Psoas muscle (tissue), 8 donors: ENCODE data around the gene EBI3. TPM values are rescaled to one million over a fixed set of nuclear protein-coding genes. Genes with fewer than 3 reads are reported as not detected.

ENCODE experiments used
- ATAC-seq, 4 donors: fragments of 200-7000 bp; cut with Tn5 transposase; one replicate each; pipeline ENCODE4 v1.9.1; 2020; ENCODE audit warnings: moderate library complexity in 3 of 4, mild to moderate bottlenecking in 2 of 4
- DNase-seq, 2 donors: peaks; one replicate each; pipeline ENCODE4 v3.0.0-alpha.2; 2020
- H3K27ac ChIP-seq: fragments of 200-600 bp; one replicate; pipeline ENCODE4 v1.8.0; 2022
- H3K27me3 ChIP-seq, 3 donors: fragments of 200-600 bp in 1 of 3; one replicate each; pipeline versions ENCODE4 v1.6.1 to v1.8.0; 2013 to 2022; ENCODE audit warnings: low read length in 2 of 3, mild to moderate bottlenecking in 2 of 3, moderate library complexity in 1 of 3; ENCODE audit not compliant: insufficient read depth in 3 of 3
- H3K36me3 ChIP-seq, 2 donors: fragments of 200-600 bp in 1 of 2; one replicate each; pipeline versions ENCODE4 v1.6.1 to v1.8.0; 2013 to 2022; ENCODE audit warnings: low read depth in 1 of 2, mild to moderate bottlenecking in 1 of 2, moderate library complexity in 1 of 2; ENCODE audit not compliant: insufficient read depth in 1 of 2
- H3K4me1 ChIP-seq: fragments of 200-600 bp; one replicate; pipeline ENCODE4 v1.8.0; 2022
- H3K4me3 ChIP-seq: fragments of 200-600 bp; one replicate; pipeline ENCODE4 v1.8.0; 2022; ENCODE audit warnings: mild to moderate bottlenecking
- H3K9me3 ChIP-seq: fragments of 200-600 bp; one replicate; pipeline ENCODE4 v1.8.0; 2022
- WGBS, 3 donors: extraction: QIAGEN DNeasy Blood & Tissue Kit; methylation state at CpG; one replicate each; pipeline versions ENCODE4 v1.1.6 to v1.1.7; 2013; 5-methylcytosine and 5-hydroxymethylcytosine counted together
- intact Hi-C, 2 donors: fragments of 100-400 bp; cut with DNase I; formaldehyde crosslinking; loops; one replicate each; pipeline versions ENCODE4 v1.11.0 to v1.14.2; 2022
- polyA plus RNA-seq, 3 donors: library from polyadenylated mRNA; stranded (reverse); fragments of 200-250 nt; gene quantifications; one replicate each; pipeline ENCODE4 v1.2.3, GENCODE V29; 2013
- total RNA-seq, 4 donors: library from RNA; stranded (reverse); fragmentation: NEBNext Ultra II Directional in 2 of 4; extraction: Animal tissue kit (Norgen Biotek cat#: 25700) in 2 of 4; gene quantifications; one replicate each; pipeline versions ENCODE4 v1.2.1 to v1.2.4, GENCODE V29; 2021 to 2023
- TF ChIP-seq, protein P1 (sequence below): fragments of 200-600 bp; IDR thresholded peaks from one replicate; pipeline ENCODE4 v1.8.0; 2022; ENCODE audit warnings: antibody characterized with exemption
- donor health status: healthy with polysubstance abuse.
- donor health status: DM: no; HTN: no; CAD: no; lungs with moderate emphysema.
- donor health status: Bipolar disorder and iron deficiency.
- donor health status: healthy.
- donor health status: DM: yes; HTN: yes; CAD: no.
- donor health status: DM: no; HTN: no; CAD: no.
- donor health status: DM: no; HTN: no; CAD: no.
- donor health status: DM: yes; HTN: yes; CAD: no.

EBI3 gene
- total and polyA plus RNA-seq, 7 donors: 0.19 to 0.77 (median 0.54) TPM

DNA sequence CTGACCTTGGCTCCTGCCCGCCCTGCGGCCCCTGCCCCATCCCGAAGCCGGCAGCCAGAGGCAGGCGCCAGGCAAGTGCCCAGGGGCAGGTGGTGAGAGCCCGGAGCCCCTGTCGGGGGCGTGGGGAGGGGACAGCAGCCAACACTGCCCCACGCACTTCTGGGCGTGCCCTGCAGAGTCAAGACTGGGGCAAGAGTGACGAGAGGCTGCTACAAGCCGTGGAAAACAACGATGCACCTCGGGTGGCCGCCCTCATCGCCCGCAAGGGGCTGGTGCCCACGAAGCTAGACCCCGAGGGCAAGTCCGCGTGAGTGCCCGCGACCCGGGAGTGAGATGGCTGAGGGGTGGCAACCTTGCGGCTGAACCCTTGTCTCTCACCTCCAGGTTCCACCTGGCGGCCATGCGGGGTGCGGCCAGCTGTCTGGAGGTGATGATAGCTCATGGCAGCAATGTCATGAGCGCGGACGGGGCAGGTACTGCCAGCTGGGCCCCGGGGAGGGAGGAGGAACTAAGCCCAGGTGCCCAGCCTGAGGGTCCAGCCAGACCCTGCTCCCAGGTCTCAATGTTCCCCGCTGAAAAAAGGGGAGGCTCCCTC lies 29.5 kb upstream of the EBI3 start:
- 64 to 71% (median 68%) methylated on average over 33 of the region's 33 CpGs for WGBS, 3 donors
- Histone ChIP-seq H3K36me3 (no peaks in the 10 kb centered on the region), H3K27ac (no peak overlapping the region), H3K27me3 (peaks cover 0 to 56% (median 20%) of the 10 kb centered on the region in 3 donors), H3K9me3 (no peaks in the 10 kb centered on the region), H3K4me3 (no peak overlapping the region), H3K4me1 (peaks cover 1% of the 10 kb centered on the region)
- intact Hi-C loops: loop anchor here in 1 of 2 donors (10.0 kb wide), 1 partner anchor 215 kb away; the partner anchor contains the start of gene EEF2
- DNase-seq (no peak), ATAC-seq (no peak)
- TF ChIP-seq, protein P1, sequence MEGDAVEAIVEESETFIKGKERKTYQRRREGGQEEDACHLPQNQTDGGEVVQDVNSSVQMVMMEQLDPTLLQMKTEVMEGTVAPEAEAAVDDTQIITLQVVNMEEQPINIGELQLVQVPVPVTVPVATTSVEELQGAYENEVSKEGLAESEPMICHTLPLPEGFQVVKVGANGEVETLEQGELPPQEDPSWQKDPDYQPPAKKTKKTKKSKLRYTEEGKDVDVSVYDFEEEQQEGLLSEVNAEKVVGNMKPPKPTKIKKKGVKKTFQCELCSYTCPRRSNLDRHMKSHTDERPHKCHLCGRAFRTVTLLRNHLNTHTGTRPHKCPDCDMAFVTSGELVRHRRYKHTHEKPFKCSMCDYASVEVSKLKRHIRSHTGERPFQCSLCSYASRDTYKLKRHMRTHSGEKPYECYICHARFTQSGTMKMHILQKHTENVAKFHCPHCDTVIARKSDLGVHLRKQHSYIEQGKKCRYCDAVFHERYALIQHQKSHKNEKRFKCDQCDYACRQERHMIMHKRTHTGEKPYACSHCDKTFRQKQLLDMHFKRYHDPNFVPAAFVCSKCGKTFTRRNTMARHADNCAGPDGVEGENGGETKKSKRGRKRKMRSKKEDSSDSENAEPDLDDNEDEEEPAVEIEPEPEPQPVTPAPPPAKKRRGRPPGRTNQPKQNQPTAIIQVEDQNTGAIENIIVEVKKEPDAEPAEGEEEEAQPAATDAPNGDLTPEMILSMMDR: no peak

DNA sequence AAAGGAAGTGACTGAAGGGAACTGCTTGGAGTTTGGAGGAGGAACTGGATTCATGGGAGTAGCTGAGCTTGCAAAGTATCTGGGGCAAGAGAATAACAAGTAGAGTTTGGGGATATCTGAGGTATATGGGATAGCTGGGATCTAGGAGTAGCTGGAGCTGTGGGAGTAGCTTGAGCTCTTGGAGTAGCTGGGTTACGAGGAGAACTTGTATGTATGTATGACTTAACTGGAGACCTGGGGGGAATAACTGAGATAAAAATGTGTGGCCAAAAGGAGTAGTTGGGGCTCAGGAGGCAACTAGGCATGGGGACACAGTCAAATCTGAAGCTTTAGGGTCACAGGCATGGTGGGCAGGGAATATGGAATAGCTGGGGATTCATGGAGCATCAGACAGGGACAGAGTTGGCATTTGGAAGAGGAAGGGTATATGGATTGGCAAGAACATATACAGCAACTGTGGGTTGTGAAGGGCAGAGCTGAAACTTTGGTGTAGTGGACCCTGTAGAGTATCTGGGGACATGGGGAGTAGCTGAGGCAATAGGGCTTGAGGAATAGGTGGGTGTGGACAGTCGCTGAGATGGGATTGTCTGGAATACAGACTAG lies 28.3 kb upstream of the EBI3 start:
- Histone ChIP-seq H3K4me1 (peaks cover 3% of the 10 kb centered on the region), H3K27me3 (peaks cover 0 to 46% (median 18%) of the 10 kb centered on the region in 3 donors), H3K4me3 (no peak overlapping the region), H3K27ac (no peak overlapping the region), H3K9me3 (no peaks in the 10 kb centered on the region), H3K36me3 (no peaks in the 10 kb centered on the region)
- TF ChIP-seq, protein P1: no peak
- ATAC-seq (no peak), DNase-seq (no peak)
- intact Hi-C loops: loop anchor here in 1 of 2 donors (10.0 kb wide), 1 partner anchor 216 kb away; the partner anchor contains the start of gene EEF2
- 47 to 85% (median 77%) methylated on average over 2 of the region's 2 CpGs for WGBS, 3 donors

DNA sequence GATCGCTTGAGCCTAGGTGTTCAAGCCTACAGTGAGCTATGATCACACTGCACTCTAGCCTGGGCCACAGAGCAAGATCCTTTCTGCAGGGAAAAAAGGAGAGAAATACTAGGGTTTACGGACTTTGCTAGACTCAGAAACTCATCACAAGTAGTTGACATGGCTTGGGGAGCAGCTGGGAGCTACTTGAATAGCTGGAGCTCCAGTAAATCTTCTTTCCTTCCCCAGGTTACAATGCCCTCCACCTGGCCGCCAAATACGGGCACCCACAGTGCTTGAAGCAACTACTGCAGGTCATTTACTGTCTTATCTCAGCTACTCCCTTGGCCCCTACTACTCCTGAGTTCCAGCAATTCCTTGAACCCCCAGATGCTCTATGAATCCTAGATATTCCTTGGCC lies 27.5 kb upstream of the EBI3 start:
- no peaks in the 10 kb centered on the region for H3K36me3 ChIP-seq
- TF ChIP-seq, protein P1: no peak
- DNase-seq: no peak
- no peak for ATAC-seq
- H3K9me3 ChIP-seq: no peaks in the 10 kb centered on the region
- H3K27ac ChIP-seq: no peak overlapping the region
- intact Hi-C loops: loop anchor here in 1 of 2 donors (10.0 kb wide), 1 partner anchor 217 kb away; the partner anchor contains the start of gene EEF2
- peaks cover 0 to 39% (median 13%) of the 10 kb centered on the region in 3 donors for H3K27me3 ChIP-seq
- H3K4me1 ChIP-seq: peaks cover 3% of the 10 kb centered on the region
- H3K4me3 ChIP-seq: no peak overlapping the region
- WGBS, 3 donors: 77 to 81% (median 80%) methylated on average over 4 of the region's 4 CpGs

DNA sequence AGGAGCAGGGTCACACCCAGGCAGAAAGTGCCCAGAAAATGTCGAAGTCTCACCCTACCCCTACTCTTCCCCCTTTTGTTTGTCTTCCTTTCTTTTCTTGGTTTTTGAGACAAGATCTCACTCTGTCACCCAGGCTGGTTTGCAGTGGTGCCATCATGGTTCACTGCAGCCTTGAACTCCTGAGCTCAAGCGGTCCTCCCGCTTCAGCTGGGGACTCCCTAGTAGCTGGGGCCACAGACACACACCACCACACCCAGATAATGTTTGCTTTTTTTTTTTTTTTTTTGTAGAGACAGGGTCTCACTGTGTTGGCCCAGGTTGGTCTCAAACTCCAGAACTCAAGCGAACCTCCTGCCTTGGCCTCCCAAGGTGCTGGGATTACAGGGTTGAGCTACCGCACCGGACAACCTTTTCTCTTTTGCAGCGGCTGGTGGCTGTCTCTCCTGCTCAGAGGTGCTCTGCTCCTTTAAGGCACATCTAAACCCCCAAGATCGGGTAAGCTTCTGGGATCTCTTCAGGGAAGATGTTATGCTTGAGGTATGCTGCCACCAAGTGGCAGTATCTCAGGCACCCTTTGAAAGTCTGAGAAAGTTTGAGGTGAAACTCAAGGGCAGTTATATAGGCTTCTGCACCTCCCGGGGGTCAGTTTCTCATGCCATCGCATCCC lies 22.4 kb upstream of the EBI3 start:
- TF ChIP-seq, protein P1: no peak
- intact Hi-C loops: loop anchor here (5.0 to 10.0 kb wide), 2 partner anchors 65 to 222 kb away; partner anchors contain the start of gene EEF2 (in 1 of the 2)
- H3K4me1 ChIP-seq: peaks cover 3% of the 10 kb centered on the region

More for the DNA sequence above, 22.4 kb upstream of the EBI3 start:
- no peak for ATAC-seq
- no peak for DNase-seq
- Histone ChIP-seq H3K36me3 (no peaks in the 10 kb centered on the region), H3K27me3 (peaks cover 0 to 8% (median 1%) of the 10 kb centered on the region in 3 donors), H3K4me3 (no peak overlapping the region), H3K27ac (no peak overlapping the region), H3K9me3 (no peaks in the 10 kb centered on the region)
- WGBS, 3 donors: 81 to 86% (median 81%) methylated on average over 10 of the region's 10 CpGs
